GM18526 (cell line): ENCODE results near the gene CPSF3.

ENCODE experiments used
- POLR2A ChIP-seq: IDR thresholded peaks from 3 replicates; pipeline ENCODE4 v1.6.1; 2011; ENCODE audit not compliant: insufficient read length; ENCODE audit errors: extremely low read depth

Gene CPSF3

GRCh38 chr2:9424447-9425164 is 1.2 kb downstream of the CPSF3 start:
- TF ChIP-seq POLR2A = no peak

GRCh38 chr2:9428965-9429577 is 5.6 kb downstream of the CPSF3 start:
- TF ChIP-seq POLR2A = no peak

- TF ChIP-seq POLR2A = no peak
Observed at GRCh38 chr2:9430316-9431293, 7.2 kb downstream of the CPSF3 start.

- TF ChIP-seq POLR2A = no peak
Observed at GRCh38 chr2:9434489-9434888, 11.0 kb downstream of the CPSF3 start.

DNA sequence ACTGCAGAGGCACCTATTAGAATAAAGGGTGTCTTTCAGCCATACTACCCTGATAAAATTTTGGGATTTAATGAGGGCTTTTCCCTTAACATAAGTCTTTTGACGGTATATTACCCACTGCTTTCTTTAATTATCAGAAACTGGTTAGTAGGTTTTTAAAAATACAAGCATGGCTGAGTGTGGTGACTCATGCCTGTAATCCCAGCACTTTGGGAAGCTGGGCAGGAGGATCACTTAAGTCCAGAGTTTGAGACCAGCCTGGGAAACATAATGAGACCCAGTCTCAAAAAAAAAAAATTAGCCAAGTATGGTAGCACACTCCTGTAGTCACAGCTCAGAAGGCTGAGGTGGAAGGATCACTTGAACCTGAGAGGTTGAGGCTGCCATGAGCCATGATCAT is 16.1 kb downstream of the CPSF3 start:
- TF ChIP-seq POLR2A = no peak

- no peak for TF ChIP-seq POLR2A
Observed at GRCh38 chr2:9440058-9440727, 16.7 kb downstream of the CPSF3 start.

GRCh38 chr2:9441556-9441955 is 18.1 kb downstream of the CPSF3 start:
- TF ChIP-seq POLR2A = no peak

DNA sequence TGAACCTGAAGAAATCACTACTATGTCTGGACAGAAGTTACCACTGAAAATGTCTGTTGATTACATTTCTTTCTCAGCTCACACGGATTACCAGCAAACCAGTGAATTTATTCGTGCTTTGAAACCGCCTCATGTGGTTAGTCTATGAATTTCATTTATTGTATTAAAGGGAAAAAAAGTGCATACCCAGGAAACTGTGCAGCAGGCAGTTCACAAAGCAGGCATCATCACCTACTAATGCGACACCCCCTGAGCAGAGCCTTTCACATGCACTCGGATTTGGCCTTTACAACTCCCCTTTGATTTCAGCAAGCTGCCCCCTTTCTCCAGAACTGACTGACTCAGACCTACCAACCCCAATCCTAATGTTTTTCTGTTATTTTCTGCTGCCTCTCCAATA is 20.1 kb downstream of the CPSF3 start:
- no peak for TF ChIP-seq POLR2A

DNA sequence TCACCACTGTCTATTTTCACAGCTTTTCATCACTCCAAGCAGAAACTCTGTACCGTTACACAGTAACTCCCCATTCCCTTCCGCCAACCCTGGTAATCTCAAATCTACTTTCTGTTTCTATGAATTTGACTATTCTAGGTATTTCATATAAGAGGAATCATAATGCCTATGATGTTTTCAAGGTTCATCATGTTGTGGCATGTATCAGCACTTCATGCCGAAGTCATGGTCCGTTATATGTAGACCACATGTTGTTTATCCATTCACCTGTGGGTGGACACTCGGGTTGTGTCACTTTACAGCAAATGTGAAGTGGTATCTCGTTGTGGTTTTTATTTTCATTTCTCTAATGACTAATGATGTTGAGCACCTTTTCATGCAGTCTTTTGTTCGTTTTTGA is 21.6 kb downstream of the CPSF3 start:
- TF ChIP-seq POLR2A = no peak

GRCh38 chr2:9451231-9451630 is 27.8 kb downstream of the CPSF3 start:
- no peak for TF ChIP-seq POLR2A

DNA sequence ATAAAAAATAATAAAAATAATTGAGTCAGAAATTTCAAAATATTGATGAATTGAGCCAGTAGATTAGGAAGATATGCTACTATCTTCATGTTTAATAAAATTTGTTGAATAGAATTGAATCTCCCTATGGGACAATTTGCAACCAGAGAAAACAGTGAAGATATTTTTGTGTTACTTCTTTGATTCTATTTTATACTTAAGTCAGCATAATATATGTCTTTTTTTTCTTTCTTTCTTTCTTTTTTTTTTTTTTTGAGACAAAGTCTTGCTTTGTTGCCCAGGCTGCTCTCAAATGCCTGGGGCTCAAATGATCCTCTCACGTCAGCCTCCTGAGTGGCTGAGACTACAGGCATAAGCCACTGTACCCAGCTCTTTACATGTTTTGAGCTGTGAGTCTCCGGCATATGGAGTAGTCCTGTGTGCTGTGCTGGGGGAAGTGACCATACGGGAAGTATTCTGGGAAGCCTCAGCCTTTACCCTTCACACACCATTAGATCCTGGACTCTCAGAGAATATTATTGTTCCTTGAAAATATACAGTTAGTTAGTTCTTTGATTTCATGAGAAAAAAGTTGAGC is 37.1 kb downstream of the CPSF3 start:
- TF ChIP-seq POLR2A = no peak

GRCh38 chr2:9461079-9461478 is 37.6 kb downstream of the CPSF3 start:
- no peak for TF ChIP-seq POLR2A

DNA sequence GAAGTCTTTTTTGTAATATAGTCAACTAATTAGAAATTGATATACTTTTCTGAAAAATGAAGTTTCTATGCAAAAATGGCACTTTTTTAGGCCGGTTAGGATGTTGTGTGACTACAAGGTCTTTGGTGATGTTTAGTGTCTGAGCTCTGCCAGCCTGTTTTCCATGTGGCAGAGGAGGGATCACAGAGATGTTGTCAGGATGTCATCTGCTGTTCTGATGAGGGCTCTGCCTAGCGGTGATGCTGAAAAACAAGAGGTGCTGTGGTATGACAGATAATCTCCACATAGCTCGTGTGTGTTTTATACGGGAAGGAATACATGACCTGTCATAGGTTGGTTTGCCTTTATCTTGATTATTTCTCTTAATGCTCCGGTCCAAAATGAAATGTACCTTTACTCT is 38.9 kb downstream of the CPSF3 start:
- no peak for TF ChIP-seq POLR2A

DNA sequence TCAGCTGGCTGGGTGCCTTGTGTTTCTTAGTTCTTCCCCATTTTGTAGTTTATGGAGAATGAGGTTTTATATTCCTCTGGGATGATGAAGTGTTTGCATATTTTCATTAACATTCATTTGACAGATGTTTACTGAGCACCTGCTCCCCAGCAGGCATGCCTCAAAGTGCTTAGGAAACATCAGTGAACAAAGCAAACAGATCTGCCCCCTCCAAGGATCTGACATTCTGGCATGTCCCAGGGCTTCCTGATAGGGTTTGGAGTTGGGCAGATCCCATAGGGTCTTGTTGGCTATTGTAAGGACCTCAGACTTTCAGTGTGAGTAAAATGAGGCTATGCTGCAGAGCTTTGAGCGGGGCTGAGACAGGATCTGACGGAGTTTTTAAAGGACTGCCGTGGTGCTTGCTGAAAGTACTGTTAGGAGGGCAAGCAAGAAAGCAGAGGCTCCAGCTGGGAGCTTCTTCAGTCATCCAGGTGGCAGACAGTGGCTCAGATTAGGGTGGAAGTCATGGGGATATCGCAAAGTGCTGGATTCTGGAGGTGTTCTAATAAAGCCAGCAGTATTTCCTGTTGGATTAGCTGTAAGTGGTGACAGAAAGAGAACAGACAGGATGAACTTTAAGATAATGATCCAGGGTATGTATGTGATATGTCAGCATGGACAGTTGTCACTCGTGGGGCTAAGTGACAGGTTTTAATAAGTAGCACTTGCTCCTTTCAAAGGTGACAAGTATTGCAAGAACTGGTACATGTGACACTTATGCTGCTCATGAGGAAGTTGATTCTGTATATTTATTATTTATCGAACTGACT is 39.6 kb downstream of the CPSF3 start:
- no peak for TF ChIP-seq POLR2A
